ENCODE data around the gene PDGFD.

- TF ChIP-seq POLR2AphosphoS5 (IDR thresholded peaks at IDR 0.05; ENCODE audit: borderline replicate concordance, low read depth, low read length) (no peak), EZH2 (IDR thresholded peaks at IDR 0.05) (no peak), FOXP2 (optimal IDR thresholded peaks at IDR 0.05; ENCODE audit: control extremely low read depth, extremely low read length, insufficient read depth) (no peak)
Observed at GRCh38 chr11:104104201-104104600, 59.7 kb downstream of the PDGFD start.

All from SK-N-MC (cell line).